ENCODE results near the gene AKNA.
A peak's percentile ranks its signal among the peaks of the same experiment; 100 is the strongest.

AKNA gene

GRCh38 chr9:114416906-114417305 lies 29.1 kb upstream of the AKNA start:
- no peak for DNase-seq

- DNase-seq: no peak
These were observed 28.5 kb upstream of the AKNA start for GRCh38 chr9:114416290-114416689.

- DNase-seq: no peak
These were observed 26.6 kb upstream of the AKNA start for GRCh38 chr9:114414346-114414745.

- DNase-seq: peak; percentile 61
These were observed 26.1 kb upstream of the AKNA start for GRCh38 chr9:114413861-114414301.

DNA sequence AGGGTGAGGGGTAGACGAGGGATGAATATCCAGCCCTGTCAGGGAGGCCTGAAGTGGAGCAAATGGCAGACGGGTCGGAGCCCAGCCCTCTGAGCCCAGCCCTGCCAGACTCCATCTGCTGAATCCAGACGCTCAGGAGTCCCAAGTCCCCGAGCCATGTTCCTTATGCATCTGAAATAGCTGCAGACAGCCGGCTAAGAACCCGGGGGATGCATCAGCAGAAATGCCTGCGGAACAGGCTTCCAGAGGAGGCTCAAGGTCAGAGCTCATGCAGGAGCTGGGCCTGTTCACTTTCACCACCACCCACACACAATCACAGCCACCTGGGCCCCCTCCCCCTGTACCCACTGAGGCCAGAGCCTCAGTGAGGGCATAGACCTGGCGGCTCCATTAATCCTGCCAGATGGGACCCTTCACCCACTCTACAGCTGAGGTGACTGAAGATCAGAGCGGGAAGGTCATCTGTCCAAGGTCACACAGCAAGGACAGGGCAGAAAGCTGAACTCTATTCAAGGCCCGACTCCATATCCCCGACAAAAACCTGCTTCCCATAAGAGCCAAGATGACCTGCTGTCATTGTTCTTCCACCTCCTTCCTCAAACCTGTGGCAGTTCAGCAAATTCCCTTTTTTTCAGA lies 24.4 kb upstream of the AKNA start:
- no peak for DNase-seq

GRCh38 chr9:114411452-114411851 lies 23.7 kb upstream of the AKNA start:
- no peak for DNase-seq

DNA sequence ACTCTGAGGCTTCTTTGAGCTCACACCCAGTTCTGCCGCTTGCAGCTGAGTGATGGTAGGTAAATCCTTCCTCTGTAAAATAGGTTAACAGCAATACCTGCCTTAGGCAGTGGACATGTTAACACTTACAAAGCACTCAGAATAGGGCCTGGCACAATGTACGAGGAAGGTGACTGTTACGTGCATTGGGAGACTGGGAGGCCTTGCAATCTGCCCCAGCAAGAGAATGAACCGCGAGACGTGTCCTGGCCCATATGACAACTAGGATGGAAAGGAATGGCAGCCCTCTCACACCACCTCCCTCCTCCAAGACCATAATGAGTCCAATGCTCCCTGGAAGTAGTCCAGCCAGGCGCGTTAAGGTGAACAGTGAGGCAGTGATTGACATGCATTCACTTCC lies 23.1 kb upstream of the AKNA start:
- no peak for DNase-seq

- DNase-seq: no peak
These were observed 22.1 kb upstream of the AKNA start for GRCh38 chr9:114409842-114410241.

DNA sequence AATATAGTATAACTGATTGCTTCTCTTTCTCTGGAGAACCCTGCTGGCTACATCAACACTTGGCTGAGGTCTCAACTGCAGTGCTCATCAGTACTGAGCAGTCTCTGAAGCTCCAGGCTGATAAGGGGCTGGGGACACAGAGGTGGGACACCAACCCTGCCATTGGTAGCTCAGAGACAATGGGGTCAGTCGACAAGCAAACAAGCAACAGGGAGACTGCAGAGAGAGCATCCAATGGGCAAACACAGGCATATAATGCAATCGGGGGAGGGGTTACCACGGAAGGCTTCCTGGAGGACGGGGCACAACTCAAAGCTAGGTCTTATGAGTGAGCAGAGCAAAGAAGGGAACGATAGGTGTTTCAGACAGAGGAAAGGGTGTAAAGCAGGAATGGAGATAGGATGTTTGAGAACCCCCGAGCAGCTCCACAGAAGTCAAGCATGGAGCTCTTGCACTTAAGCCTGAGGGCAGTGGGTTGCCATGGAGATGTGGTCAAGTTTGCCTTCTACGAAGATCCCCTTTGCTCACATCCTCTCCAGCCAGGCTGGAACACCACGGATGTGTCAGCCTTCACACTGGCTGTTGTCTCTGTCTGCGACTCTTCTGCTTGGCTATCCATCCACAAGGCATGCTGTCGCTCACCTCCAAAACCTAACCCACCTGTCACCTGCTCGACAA lies 21.5 kb upstream of the AKNA start:
- no peak for DNase-seq

GRCh38 chr9:114408645-114409044 lies 20.9 kb upstream of the AKNA start:
- no peak for DNase-seq

DNA sequence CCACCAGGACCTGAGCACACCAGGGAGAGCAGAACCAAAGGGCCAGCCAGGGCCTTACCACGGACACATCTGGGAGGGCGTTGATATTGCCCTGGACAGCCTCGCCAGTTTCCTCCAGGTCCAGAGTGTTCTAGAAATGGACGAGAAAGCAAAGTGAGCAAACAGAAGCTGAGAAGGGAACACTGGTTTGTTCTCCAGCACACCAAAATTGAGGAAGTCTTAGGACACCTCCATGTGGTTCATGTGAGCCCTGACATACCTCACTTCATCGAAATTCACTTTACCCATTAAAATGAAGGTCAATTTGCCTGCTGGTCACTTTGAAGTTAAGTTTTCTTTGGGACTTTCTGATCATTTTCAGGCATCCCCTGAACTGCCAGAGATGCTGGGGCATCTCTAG lies 20.1 kb upstream of the AKNA start:
- DNase-seq: no peak

- no peak for DNase-seq
These were observed 18.7 kb upstream of the AKNA start for GRCh38 chr9:114406441-114406840.

GRCh38 chr9:114405294-114406034 lies 17.7 kb upstream of the AKNA start:
- peak; percentile 78 for DNase-seq

GRCh38 chr9:114404531-114404930 lies 16.7 kb upstream of the AKNA start:
- no peak for DNase-seq

DNA sequence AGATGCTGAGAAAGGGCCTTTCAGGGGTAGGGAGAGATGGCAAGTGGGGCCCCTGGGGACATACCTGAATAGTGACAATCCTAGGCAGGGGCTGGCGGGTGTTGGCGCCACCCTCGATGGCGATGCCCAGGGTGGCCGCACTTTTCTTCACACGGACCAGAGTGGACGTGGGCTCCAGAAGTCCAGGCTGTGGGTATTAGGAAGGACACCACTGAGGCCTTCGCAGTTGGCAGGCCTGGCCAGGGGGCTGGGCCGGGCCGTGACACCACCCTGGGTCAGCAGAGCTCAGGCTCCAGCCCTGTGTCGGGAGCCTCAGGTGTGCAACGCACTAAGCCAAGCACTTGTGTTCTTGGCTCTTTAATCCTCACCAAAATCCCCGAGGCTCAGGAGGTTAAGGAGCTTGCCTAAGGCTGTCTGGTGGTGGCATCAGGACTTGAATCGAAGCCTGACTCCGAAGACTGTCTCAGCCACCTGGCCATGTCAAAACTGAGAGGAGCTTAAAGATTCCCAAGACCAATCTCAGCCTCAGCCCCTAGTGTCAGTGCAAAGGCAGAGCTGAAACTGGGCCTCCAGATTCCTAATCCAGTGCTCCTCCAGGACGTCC lies 15.5 kb upstream of the AKNA start:
- no peak for DNase-seq

DNA sequence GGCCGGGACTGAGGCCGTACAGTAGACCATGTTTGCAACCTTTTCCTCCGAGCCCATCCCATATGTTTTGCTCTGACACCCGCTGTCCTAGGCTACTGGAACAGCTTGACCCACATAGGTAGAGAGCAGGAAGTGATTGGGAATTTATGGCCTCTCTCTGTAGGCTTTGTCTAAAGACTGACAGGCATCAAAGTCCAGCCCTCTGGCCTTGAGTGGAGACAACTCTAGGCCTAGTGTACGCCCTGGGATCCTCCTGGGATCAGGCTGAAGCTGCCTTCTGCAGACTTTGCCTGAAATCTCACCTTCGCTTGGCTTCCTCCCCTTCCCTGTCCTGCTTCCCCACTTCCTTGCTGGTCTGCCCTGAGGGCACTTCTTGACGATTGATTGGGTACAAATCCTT lies 13.6 kb upstream of the AKNA start:
- DNase-seq: no peak

- DNase-seq: no peak
These were observed 13.0 kb upstream of the AKNA start for GRCh38 chr9:114400772-114401171.

- DNase-seq: no peak
These were observed 12.4 kb upstream of the AKNA start for GRCh38 chr9:114400219-114400618.

- no peak for DNase-seq
These were observed 11.6 kb upstream of the AKNA start for GRCh38 chr9:114399381-114399780.

DNA sequence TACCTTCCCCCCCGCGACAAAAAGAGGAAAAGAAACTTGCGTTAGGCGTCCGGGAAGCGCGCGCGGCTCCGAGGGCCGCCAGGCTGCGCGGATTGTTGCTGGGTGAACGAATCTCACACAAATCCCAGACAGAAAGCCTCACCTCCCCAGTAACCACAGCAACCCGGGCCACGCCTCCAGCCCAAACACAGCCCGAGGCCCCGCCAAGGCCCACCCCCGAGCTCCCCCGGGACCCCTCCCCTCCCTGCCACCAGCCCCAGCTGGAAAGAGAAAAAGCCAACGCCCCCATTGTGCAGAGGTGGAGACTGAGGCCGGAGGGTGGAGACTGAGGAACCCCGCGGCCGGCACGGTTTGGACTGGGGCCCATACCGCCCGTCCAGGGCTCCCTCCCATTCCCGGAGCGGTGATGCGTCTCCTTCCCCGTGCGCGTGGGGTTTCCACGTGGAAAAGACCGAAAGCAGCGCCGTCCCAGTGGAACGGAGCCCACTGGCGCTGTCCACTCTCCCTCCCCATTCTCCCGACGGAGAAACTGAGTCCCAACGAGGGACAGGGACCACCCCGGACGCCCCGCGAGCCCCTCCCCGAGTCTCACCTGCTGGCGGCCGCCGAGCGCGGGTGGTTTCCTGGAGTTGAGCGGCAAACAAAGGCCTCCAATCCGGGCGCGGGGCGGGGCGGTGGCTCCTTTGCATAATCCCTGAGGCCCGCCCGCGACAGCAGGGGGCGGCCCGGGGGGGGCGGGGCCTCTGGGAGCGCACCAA lies 10.2 kb upstream of the AKNA start:
- DNase-seq: peak; percentile 97

DNA sequence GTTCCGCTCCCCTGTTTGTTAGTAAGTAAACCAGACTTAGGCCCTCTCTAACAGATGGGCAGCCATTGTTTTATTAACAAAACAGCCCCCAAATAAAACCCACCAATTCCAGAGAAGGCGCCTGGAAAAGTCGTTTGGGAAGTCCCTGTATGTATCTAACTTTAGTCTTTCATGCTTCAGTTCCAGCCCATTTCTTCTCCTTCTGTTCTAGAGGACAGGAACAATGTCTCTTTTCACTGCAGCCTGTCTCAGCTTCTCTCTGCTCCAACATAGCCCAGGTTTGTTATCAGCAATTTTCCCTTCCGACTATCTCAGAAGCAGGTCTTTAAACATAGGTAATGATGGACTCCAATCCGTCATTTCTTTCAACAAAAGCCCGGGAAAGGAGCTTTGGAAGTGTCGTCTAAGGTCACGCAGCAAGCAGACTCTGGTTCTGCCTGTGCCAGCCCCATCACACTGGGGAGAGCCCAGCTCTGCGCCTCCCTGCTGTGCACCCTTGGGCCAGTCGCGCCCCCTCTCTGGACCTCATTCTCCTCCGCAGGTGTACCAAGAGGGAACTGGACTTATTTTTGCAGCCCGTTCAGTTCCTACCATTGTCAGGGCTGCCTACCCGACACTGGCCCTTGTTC lies 9.6 kb upstream of the AKNA start:
- no peak for DNase-seq

DNA sequence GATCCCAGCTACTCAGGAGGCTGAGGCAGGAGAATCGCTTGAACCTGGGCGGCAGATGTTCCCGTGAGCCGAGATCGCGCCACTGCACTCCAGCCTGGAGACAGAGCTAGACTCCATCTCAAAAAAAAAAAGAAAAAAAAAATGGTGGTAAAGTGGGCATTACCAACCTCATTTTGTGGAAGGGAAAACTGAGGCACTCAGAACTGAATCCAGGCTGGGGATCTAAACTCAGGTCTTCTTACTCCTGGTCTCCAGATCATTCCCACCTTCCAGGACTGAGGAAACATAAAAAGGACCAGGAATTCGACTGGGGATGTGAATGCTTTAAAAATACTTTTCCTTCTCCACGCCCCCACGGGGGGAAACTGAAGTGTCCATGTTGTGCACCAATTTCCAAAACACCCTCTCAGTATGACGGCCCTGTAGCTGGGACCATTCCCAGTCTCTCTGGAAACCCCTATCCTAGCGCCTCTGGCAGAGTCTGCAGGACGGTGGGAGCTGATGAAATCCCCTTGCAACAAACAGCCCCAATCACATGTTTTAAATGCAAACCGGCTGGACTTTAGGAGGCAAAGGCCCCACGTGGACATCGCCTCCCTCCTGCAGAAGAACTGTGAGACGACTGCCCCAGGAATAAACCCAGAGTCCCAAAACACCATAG lies 8.9 kb upstream of the AKNA start:
- DNase-seq: peak; percentile 98

Measured in fibroblast of skin of abdomen (primary cell).